NB4 (cell line): ENCODE results near the gene AZGP1.

Source experiments
- CTCF ChIP-seq: IDR thresholded peaks from one replicate; pipeline ENCODE4 v1.5.1; 2012; ENCODE audit warnings: low read depth, low read length
- MAX ChIP-seq: IDR thresholded peaks from 2 replicates; pipeline ENCODE4 v1.6.1; 2011; ENCODE audit warnings: low read depth, low read length
- MYC ChIP-seq: IDR thresholded peaks from 2 replicates; pipeline ENCODE4 v1.6.1; 2011; ENCODE audit warnings: low read depth, low read length
- POLR2A ChIP-seq: IDR thresholded peaks from 2 replicates; pipeline ENCODE4 v1.6.1; 2011; ENCODE audit warnings: mild to moderate bottlenecking; ENCODE audit not compliant: insufficient read length; ENCODE audit errors: extremely low read depth

- no peak for TF ChIP-seq CTCF
- TF ChIP-seq MYC, result no peak
- TF ChIP-seq POLR2A, result no peak
- no peak for TF ChIP-seq MAX
Observed at GRCh38 chr7:99943641-99944496, 32.0 kb downstream of the AZGP1 start.
